IMR-90 (cell line): ENCODE measurements around the gene EPB41L4A. TPM values are rescaled to one million over a fixed set of nuclear protein-coding genes. Genes with fewer than 3 reads are reported as not detected.

Source experiments
- ATAC-seq: fragments of 200-7000 bp; cut with Tn5 transposase; 2 replicates; pipeline ENCODE4 v1.9.1; 2020; ENCODE audit warnings: low read depth, mild to moderate bottlenecking, moderate library complexity
- BruUV-seq: library from RNA; stranded (reverse); fragments of 400-500 nt; replicated peaks from 2 replicates; lab custom pipeline; 2021; lab: Mats Ljungman, UMichigan
- CTCF ChIA-PET: fragments of 300-600 bp; formaldehyde crosslinking; extraction: SDS; loops from one replicate; lab custom pipeline; 2021; ENCODE audit warnings: antibody characterized with exemption; lab: Yijun Ruan, JAX
- POLR2A ChIA-PET: fragments of 300-600 bp; sonication (Branson Sonifier 250); formaldehyde crosslinking; loops from one replicate; lab custom pipeline; 2022; ENCODE audit warnings: antibody characterized with exemption; ENCODE audit not compliant: unreplicated experiment; lab: Charles Lee
- DNase-seq: peaks from one replicate; pipeline ENCODE4 v3.0.0; 2013
- H2AFZ ChIP-seq: replicated peaks from 2 replicates; pipeline ENCODE3; 2013; ENCODE audit warnings: low read length, mild to moderate bottlenecking; ENCODE audit not compliant: poor library complexity
- H2AK5ac ChIP-seq: 2 replicates; pipeline ENCODE4 v1.6.1; 2013; ENCODE audit warnings: low read depth, low read length, inconsistent platforms
- H2AK9ac ChIP-seq: replicated peaks from 2 replicates; pipeline ENCODE3; 2013; ENCODE audit warnings: mild to moderate bottlenecking, low read depth, low read length, moderate library complexity; ENCODE audit not compliant: poor library complexity
- H2BK120ac ChIP-seq: 2 replicates; pipeline ENCODE4 v1.6.1; 2013; ENCODE audit warnings: low read depth, low read length, inconsistent platforms
- H2BK15ac ChIP-seq: 3 replicates; pipeline ENCODE4 v1.6.1; 2013; ENCODE audit warnings: low read depth, low read length, inconsistent platforms
- H2BK20ac ChIP-seq: 2 replicates; pipeline ENCODE4 v1.6.1; 2013; ENCODE audit warnings: low read depth, mild to moderate bottlenecking, inconsistent platforms, low read length, moderate library complexity
- H2BK5ac ChIP-seq: 2 replicates; pipeline ENCODE4 v1.6.1; 2013; ENCODE audit warnings: mild to moderate bottlenecking, low read depth, low read length, inconsistent platforms; ENCODE audit not compliant: poor library complexity, severe bottlenecking
- H3K14ac ChIP-seq: replicated peaks from 2 replicates; pipeline ENCODE4 v1.6.1; 2013; ENCODE audit warnings: low read depth, low read length, inconsistent platforms
- H3K18ac ChIP-seq: 2 replicates; pipeline ENCODE4 v1.6.1; 2013; ENCODE audit warnings: low read depth, low read length, control low read depth
- H3K23ac ChIP-seq: 2 replicates; pipeline ENCODE4 v1.6.1; 2013; ENCODE audit warnings: low read depth, low read length, inconsistent platforms
- H3K27ac ChIP-seq: 2 replicates; pipeline ENCODE4 v1.5.1; 2013; ENCODE audit warnings: mild to moderate bottlenecking, control low read depth, low read length; ENCODE audit not compliant: insufficient read depth
- H3K27me3 ChIP-seq: 2 replicates; pipeline ENCODE4 v1.6.1; 2013; ENCODE audit warnings: low read length; ENCODE audit not compliant: control insufficient read depth, insufficient read depth
- H3K36me3 ChIP-seq: 2 replicates; pipeline ENCODE4 v1.6.1; 2013; ENCODE audit warnings: low read length, mixed read lengths; ENCODE audit not compliant: control insufficient read depth, insufficient read depth
- H3K4ac ChIP-seq: 2 replicates; pipeline ENCODE4 v1.6.1; 2013; ENCODE audit warnings: low read depth, low read length, inconsistent platforms
- H3K4me1 ChIP-seq: 2 replicates; pipeline ENCODE4 v1.6.1; 2013; ENCODE audit warnings: low read length, mixed read lengths; ENCODE audit not compliant: control insufficient read depth, insufficient read depth
- H3K4me2 ChIP-seq: 2 replicates; pipeline ENCODE4 v1.6.1; 2013; ENCODE audit warnings: low read depth, mild to moderate bottlenecking, control low read depth, low read length, moderate library complexity
- H3K4me3 ChIP-seq: 2 replicates; pipeline ENCODE4 v1.5.1; 2013; ENCODE audit warnings: low read depth, mild to moderate bottlenecking, control low read depth, low read length, moderate library complexity; ENCODE audit not compliant: insufficient read depth
- H3K56ac ChIP-seq: 2 replicates; pipeline ENCODE4 v1.6.1; 2013; ENCODE audit warnings: low read length, inconsistent platforms; ENCODE audit not compliant: insufficient read depth; ENCODE audit errors: extremely low read depth
- H3K79me1 ChIP-seq, 2 experiments: 2 replicates each; pipeline ENCODE4 v1.6.1; 2013; ENCODE audit warnings: low read length in 2 of 2, inconsistent platforms in 1 of 2, low read depth in 1 of 2
- H3K9ac ChIP-seq: 2 replicates; pipeline ENCODE4 v1.6.1; 2013; ENCODE audit warnings: low read depth, low read length, control low read depth
- H3K9me1 ChIP-seq: 2 replicates; pipeline ENCODE4 v1.6.1; 2013; ENCODE audit warnings: low read length, inconsistent platforms; ENCODE audit not compliant: insufficient read depth
- H3K9me3 ChIP-seq: 2 replicates; pipeline ENCODE4 v1.6.1; 2013; ENCODE audit warnings: low read length; ENCODE audit not compliant: control insufficient read depth, insufficient read depth
- H4K20me1 ChIP-seq: 2 replicates; pipeline ENCODE4 v1.6.1; 2013; ENCODE audit warnings: low read length, inconsistent platforms; ENCODE audit not compliant: insufficient read depth
- H4K5ac ChIP-seq: 2 replicates; pipeline ENCODE4 v1.6.1; 2013; ENCODE audit warnings: mild to moderate bottlenecking, low read depth, low read length, control low read depth
- H4K8ac ChIP-seq, 2 experiments: 2 replicates each; pipeline ENCODE4 v1.6.1; 2013; ENCODE audit warnings: low read depth in 2 of 2, low read length in 2 of 2, control low read depth in 1 of 2, inconsistent platforms in 1 of 2
- H4K91ac ChIP-seq: 2 replicates; pipeline ENCODE4 v1.6.1; 2013; ENCODE audit warnings: low read depth, low read length, inconsistent platforms; ENCODE audit not compliant: insufficient read depth
- CEBPB ChIP-seq: IDR thresholded peaks from 2 replicates; pipeline ENCODE4 v1.6.1; 2012; ENCODE audit warnings: low read depth, low read length, improper control_type of control experiment
- RAD21 ChIP-seq: IDR thresholded peaks from 2 replicates; pipeline ENCODE4 v1.6.1; 2012; ENCODE audit warnings: low read length, improper control_type of control experiment
- WGBS, 2 experiments: methylation state at CpG; one replicate each; pipeline versions ENCODE4 v1.1.5 to v1.1.7; 2013; ENCODE audit warnings: missing lambda C conversion rate in 2 of 2; ENCODE audit not compliant: insufficient read length in 1 of 2; ENCODE audit errors: extremely low coverage in 2 of 2; 5-methylcytosine and 5-hydroxymethylcytosine counted together
- dilution Hi-C: fragments of 300-500 bp; cut with HindIII; formaldehyde crosslinking; loops from one replicate; pipeline ENCODE4 v1.14.3; 2018; ENCODE audit warnings: low sequenced_read_pairs; ENCODE audit not compliant: unreplicated experiment
- in situ Hi-C: fragments of 300-500 bp; cut with MboI; formaldehyde crosslinking; loops from 3 replicates; pipeline ENCODE4 v1.14.3; 2019; ENCODE audit warnings: low sequenced_read_pairs, inconsistent platforms, mixed read lengths
- intact Hi-C: fragments of 100-400 bp; cut with micrococcal nuclease; formaldehyde crosslinking; loops from 2 replicates; pipeline ENCODE4 v1.10.0; 2022
- polyA plus RNA-seq, 3 experiments: library from polyadenylated mRNA; depleted of rRNA; stranded (reverse); fragments of >200 nt; gene quantifications; 2 replicates each; pipeline ENCODE4 v1.2.3, GENCODE V29; 2012; ENCODE audit warnings: low replicate concordance in 1 of 3
- total RNA-seq: library from RNA; depleted of rRNA; stranded (reverse); fragments of >200 nt; gene quantifications from 2 replicates; pipeline ENCODE4 v1.2.3, GENCODE V29; 2012

The EPB41L4A gene
- total and polyA plus RNA-seq, 2 of the 4 experiments (the other 2 are of a cell fraction) = under 0.01 to 0.02 TPM

GRCh38 chr5:112312295-112313275 is 106.5 kb downstream of the EPB41L4A start:
- Histone ChIP-seq H3K4ac (no peak overlapping the region), H3K18ac (no peak overlapping the region), H2AK5ac (no peak overlapping the region), H2AK9ac (no peak overlapping the region), H3K4me3 (no peak overlapping the region), H3K4me1 (no peaks in the 10 kb centered on the region), H3K79me1 (no peaks in the 10 kb centered on the region), H3K56ac (no peak overlapping the region), H4K20me1 (no peaks in the 10 kb centered on the region), H4K91ac (no peak overlapping the region), H2BK120ac (no peak overlapping the region), H2BK15ac (no peak overlapping the region), H3K14ac (no peak overlapping the region), H3K4me2 (no peak overlapping the region), H2AFZ (no peak overlapping the region), H3K36me3 (no peaks in the 10 kb centered on the region), H4K5ac (no peak overlapping the region), H3K27me3 (no peaks in the 10 kb centered on the region), H2BK20ac (no peak overlapping the region), H4K8ac (no peak overlapping the region), H3K9ac (no peak overlapping the region), H3K9me3 (no peaks in the 10 kb centered on the region), H2BK5ac (no peak overlapping the region), H3K9me1 (no peaks in the 10 kb centered on the region), H3K27ac (no peak overlapping the region), H3K23ac (no peak overlapping the region)
- peak; percentile 27; the same call in 1 of the 2 replicates for TF ChIP-seq CEBPB
- no peak for TF ChIP-seq RAD21
- ChIA-PET POLR2A (no interaction called here), CTCF (no interaction called here)
- no peak for ATAC-seq
- BruUV-seq = no TSS peak
- no peak for DNase-seq
- intact Hi-C loops = no loop called here
- no CpG with 5 or more reads among the region's 4 CpGs for WGBS, 2 experiments
- in situ Hi-C loops = no loop called here
- dilution Hi-C loops = no loop called here
